NOMO-1 (cell line): ENCODE results near the gene MAPK8IP3.
"Not testable (repeated sequence)": the region's sequence is repeated elsewhere in the genome, so short reads cannot be mapped to it uniquely, and the experiment has no call there.

ENCODE experiments used
- DNase-seq, 2 experiments: peaks; one replicate each; lab custom pipeline; 2025; ENCODE audit not compliant: unreplicated experiment in 2 of 2; lab: John Stamatoyannopoulos, UW

The MAPK8IP3 gene

GRCh38 chr16:1732071-1732470 lies 26.1 kb downstream of the MAPK8IP3 start:
- DNase-seq, result no peak

- not testable (repeated sequence) for DNase-seq
Observed at GRCh38 chr16:1732551-1732987, 26.6 kb downstream of the MAPK8IP3 start.

GRCh38 chr16:1734123-1734522 lies 28.1 kb downstream of the MAPK8IP3 start:
- no peak for DNase-seq

- DNase-seq, result no peak
Observed at GRCh38 chr16:1734816-1735215, 28.8 kb downstream of the MAPK8IP3 start.

GRCh38 chr16:1740234-1740633 lies 34.2 kb downstream of the MAPK8IP3 start:
- no peak for DNase-seq

- DNase-seq, result no peak
Observed at GRCh38 chr16:1740781-1741490, 34.9 kb downstream of the MAPK8IP3 start.

GRCh38 chr16:1741553-1742165 lies 35.7 kb downstream of the MAPK8IP3 start:
- no peak for DNase-seq

GRCh38 chr16:1743376-1744337 lies 37.7 kb downstream of the MAPK8IP3 start:
- DNase-seq, result no peak

- DNase-seq, result no peak
Observed at GRCh38 chr16:1744338-1744840, 38.4 kb downstream of the MAPK8IP3 start.

GRCh38 chr16:1745181-1745899 lies 39.3 kb downstream of the MAPK8IP3 start:
- DNase-seq, result no peak

GRCh38 chr16:1745900-1746692 lies 40.1 kb downstream of the MAPK8IP3 start:
- DNase-seq, result no peak

- DNase-seq, result no peak
Observed at GRCh38 chr16:1746693-1747195, 40.7 kb downstream of the MAPK8IP3 start.

- no peak for DNase-seq
Observed at GRCh38 chr16:1747934-1748333, 41.9 kb downstream of the MAPK8IP3 start.

GRCh38 chr16:1749152-1750117 lies 43.4 kb downstream of the MAPK8IP3 start:
- DNase-seq, result no peak

GRCh38 chr16:1751946-1752345 lies 46.0 kb downstream of the MAPK8IP3 start:
- DNase-seq, result no peak

GRCh38 chr16:1752853-1753252 lies 46.9 kb downstream of the MAPK8IP3 start:
- no peak for DNase-seq

- no peak for DNase-seq
Observed at GRCh38 chr16:1754204-1754603, 48.2 kb downstream of the MAPK8IP3 start.

GRCh38 chr16:1757714-1758461 lies 51.9 kb downstream of the MAPK8IP3 start:
- DNase-seq, result no peak
